Activated naive CD4-positive, alpha-beta T cell treated with anti-CD3 and anti-CD28 coated beads, Interleukin-2, amount 50 U/mL, for 16 hours (primary cell): Measurements from ENCODE around the gene ABHD5.

Experiments used
- DNase-seq: peaks from one replicate; pipeline ENCODE4 v3.0.0-alpha.2; 2020

The ABHD5 gene

GRCh38 chr3:43759297-43759782, 68.6 kb downstream of the ABHD5 start:
- no peak for DNase-seq

GRCh38 chr3:43759938-43760337, 69.2 kb downstream of the ABHD5 start:
- DNase-seq: no peak

GRCh38 chr3:43760938-43761337, 70.2 kb downstream of the ABHD5 start:
- DNase-seq: no peak

GRCh38 chr3:43762451-43762850, 71.7 kb downstream of the ABHD5 start:
- no peak for DNase-seq

- no peak for DNase-seq
Observed at GRCh38 chr3:43764056-43764455, 73.3 kb downstream of the ABHD5 start.

GRCh38 chr3:43764471-43764870, 73.7 kb downstream of the ABHD5 start:
- DNase-seq: no peak

GRCh38 chr3:43765521-43765971, 74.8 kb downstream of the ABHD5 start:
- DNase-seq: no peak

- DNase-seq: no peak
Observed at GRCh38 chr3:43766672-43767465, 76.1 kb downstream of the ABHD5 start.

- DNase-seq: no peak
Observed at GRCh38 chr3:43768381-43768973, 77.7 kb downstream of the ABHD5 start.

GRCh38 chr3:43769097-43769884, 78.6 kb downstream of the ABHD5 start:
- peak; percentile 75 for DNase-seq

GRCh38 chr3:43769885-43770425, 79.2 kb downstream of the ABHD5 start:
- no peak for DNase-seq

- peak; percentile 28 for DNase-seq
Observed at GRCh38 chr3:43770426-43771103, 79.8 kb downstream of the ABHD5 start.

GRCh38 chr3:43771610-43772009, 80.9 kb downstream of the ABHD5 start:
- no peak for DNase-seq

GRCh38 chr3:43773273-43774094, 82.7 kb downstream of the ABHD5 start:
- DNase-seq: no peak

- DNase-seq: no peak
Observed at GRCh38 chr3:43774799-43775198, 84.1 kb downstream of the ABHD5 start.

- DNase-seq: no peak
Observed at GRCh38 chr3:43776101-43776500, 85.4 kb downstream of the ABHD5 start.

GRCh38 chr3:43779850-43780249, 89.1 kb downstream of the ABHD5 start:
- no peak for DNase-seq

- DNase-seq: no peak
Observed at GRCh38 chr3:43782541-43782940, 91.8 kb downstream of the ABHD5 start.
